CD4-positive, alpha-beta T cell (primary cell): ENCODE data around the gene ETNK2. TPM values are rescaled to one million over a fixed set of nuclear protein-coding genes. Genes with fewer than 3 reads are reported as not detected.
A peak's percentile ranks its signal among the peaks of the same experiment; 100 is the strongest.

Source experiments
- ATAC-seq: fragments of 200-7000 bp; cut with Tn5 transposase; one replicate; pipeline ENCODE4 v1.10.0; 2022; ENCODE audit warnings: mild to moderate bottlenecking; ENCODE audit not compliant: poor library complexity
- CTCF ChIA-PET: fragments of 350-600 bp; sonication (Branson Sonifier 250); formaldehyde crosslinking; loops from one replicate; lab custom pipeline; 2021; ENCODE audit warnings: antibody characterized with exemption, inconsistent platforms; lab: Charles Lee
- POLR2A ChIA-PET: fragments of 350-600 bp; sonication (Branson Sonifier 250); formaldehyde crosslinking; loops from one replicate; lab custom pipeline; 2021; ENCODE audit warnings: antibody characterized with exemption, inconsistent platforms; lab: Charles Lee
- DNase-seq, 14 experiments: peaks; one replicate each; pipeline ENCODE4 v3.0.0-alpha.2; 2013 to 2020; ENCODE audit warnings: mixed read lengths in 2 of 14
- H3K27ac ChIP-seq, 2 donors: one replicate each; pipeline versions ENCODE4 v1.5.1 to v1.7.0; 2013; ENCODE audit warnings: low read length in 2 of 2, low read depth in 1 of 2, mild to moderate bottlenecking in 1 of 2
- H3K27me3 ChIP-seq, 2 experiments: 1 replicate in 1 of 2; 2 replicates in 1 of 2; pipeline versions ENCODE4 v1.6.1 to v1.7.0; 2013; ENCODE audit warnings: low read length in 2 of 2, control low read depth in 1 of 2, mild to moderate bottlenecking in 1 of 2, moderate library complexity in 1 of 2; ENCODE audit not compliant: insufficient read depth in 2 of 2, control insufficient read depth in 1 of 2
- H3K36me3 ChIP-seq: one replicate; pipeline ENCODE4 v1.6.1; 2013; ENCODE audit warnings: low read length, control low read depth; ENCODE audit not compliant: insufficient read depth
- H3K4me1 ChIP-seq: one replicate; pipeline ENCODE4 v1.6.1; 2013; ENCODE audit warnings: low read length, control low read depth; ENCODE audit not compliant: insufficient read depth
- H3K4me3 ChIP-seq: one replicate; pipeline ENCODE4 v1.5.1; 2013; ENCODE audit warnings: mild to moderate bottlenecking, low read length, moderate library complexity
- H3K9me3 ChIP-seq, 2 experiments: 1 replicate in 1 of 2; 2 replicates in 1 of 2; pipeline versions ENCODE4 v1.6.1 to v1.7.0; 2013; ENCODE audit warnings: low read length in 2 of 2, mild to moderate bottlenecking in 2 of 2, control low read depth in 1 of 2, moderate library complexity in 1 of 2; ENCODE audit not compliant: control insufficient read depth in 1 of 2, insufficient read depth in 1 of 2
- H3K27ac Mint-ChIP-seq: one replicate; pipeline ENCODE4 v1.8.0; 2020; ENCODE audit warnings: mixed read lengths
- H3K27me3 Mint-ChIP-seq: one replicate; pipeline ENCODE4 v1.8.0; 2021; ENCODE audit warnings: mixed read lengths
- H3K36me3 Mint-ChIP-seq: one replicate; pipeline ENCODE4 v1.8.0; 2021; ENCODE audit warnings: low read depth, mixed read lengths
- H3K4me1 Mint-ChIP-seq: one replicate; pipeline ENCODE4 v1.8.0; 2021; ENCODE audit warnings: low read depth, mixed read lengths
- H3K4me3 Mint-ChIP-seq: one replicate; pipeline ENCODE4 v1.8.0; 2020; ENCODE audit warnings: mild to moderate bottlenecking, mixed read lengths
- H3K9me3 Mint-ChIP-seq: one replicate; pipeline ENCODE4 v1.8.0; 2020; ENCODE audit warnings: mixed read lengths
- intact Hi-C, 2 experiments: fragments of 100-400 bp; cut with DNase I in 1 of 2; cut with micrococcal nuclease in 1 of 2; formaldehyde crosslinking; loops; one replicate each; pipeline versions ENCODE4 v1.15.1 to v1.9.0; 2023 to 2025; cut with DNase I, micrococcal nuclease
- total RNA-seq, 174 experiments: library from RNA in 2 of 174; stranded (reverse) in 2 of 174; gene quantifications; one replicate each; pipeline ENCODE4 v1.2.3 and lab custom pipeline; 2021 to 2026
- TF ChIP-seq, protein P1 (sequence below): fragments of 200-600 bp; IDR thresholded peaks from one replicate; pipeline ENCODE4 v1.8.0; 2022; ENCODE audit warnings: antibody characterized with exemption, mild to moderate bottlenecking

The ETNK2 gene
- total RNA-seq, 2 experiments from 2014 or later: 11.7 to 12.9 TPM

DNA sequence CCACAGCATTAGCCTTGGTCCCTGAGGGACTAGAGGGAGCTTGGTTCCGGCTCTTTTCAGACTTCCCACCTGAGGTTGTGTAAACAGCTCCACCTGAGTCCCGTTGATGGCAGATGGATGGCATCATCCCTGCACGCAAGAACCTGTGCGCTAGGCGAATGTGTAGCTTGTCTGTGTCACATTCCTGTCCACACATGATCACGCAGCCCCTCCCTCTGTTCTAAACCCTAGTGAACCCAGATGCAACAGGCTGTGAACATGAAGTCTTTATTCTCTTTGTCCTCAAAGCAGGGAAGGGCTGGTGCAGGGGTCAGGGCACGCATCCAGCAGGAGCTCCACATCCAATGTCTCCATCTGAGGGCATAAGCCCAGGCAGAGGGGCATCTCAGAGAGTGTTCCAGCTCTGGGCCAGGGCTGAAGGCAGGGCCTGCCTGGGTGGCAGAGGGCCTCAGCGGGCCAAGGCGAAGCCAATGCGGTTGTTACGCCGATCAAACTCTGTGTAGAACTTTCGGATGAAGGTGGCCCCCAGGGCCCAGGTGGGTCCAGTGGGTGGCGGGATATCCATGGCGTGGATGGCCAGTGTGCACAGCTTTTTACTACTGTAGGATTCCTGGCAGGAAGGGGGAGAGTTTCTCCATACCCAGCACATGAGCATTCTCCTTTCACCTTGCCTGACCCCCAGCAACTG, 2.9 kb upstream of the ETNK2 start:
- Mint-ChIP-seq H3K4me3 (peak overlapping the region; percentile 56), H3K27ac (no peak overlapping the region), H3K4me1 (peaks cover 11% of the 10 kb centered on the region), H3K27me3 (peaks cover 11% of the 10 kb centered on the region), H3K9me3 (no peaks in the 10 kb centered on the region), H3K36me3 (no peaks in the 10 kb centered on the region)
- H3K36me3 ChIP-seq: no peaks in the 10 kb centered on the region
- H3K4me3 ChIP-seq: no peak overlapping the region
- peaks cover 18% of the 10 kb centered on the region for H3K4me1 ChIP-seq
- H3K27ac ChIP-seq: no peak overlapping the region
- no peak for ATAC-seq
- CTCF ChIA-PET: no interaction called here
- peak in 1 of 14 experiments; percentile 7 for DNase-seq
- POLR2A ChIA-PET: no interaction called here
- TF ChIP-seq, protein P1, sequence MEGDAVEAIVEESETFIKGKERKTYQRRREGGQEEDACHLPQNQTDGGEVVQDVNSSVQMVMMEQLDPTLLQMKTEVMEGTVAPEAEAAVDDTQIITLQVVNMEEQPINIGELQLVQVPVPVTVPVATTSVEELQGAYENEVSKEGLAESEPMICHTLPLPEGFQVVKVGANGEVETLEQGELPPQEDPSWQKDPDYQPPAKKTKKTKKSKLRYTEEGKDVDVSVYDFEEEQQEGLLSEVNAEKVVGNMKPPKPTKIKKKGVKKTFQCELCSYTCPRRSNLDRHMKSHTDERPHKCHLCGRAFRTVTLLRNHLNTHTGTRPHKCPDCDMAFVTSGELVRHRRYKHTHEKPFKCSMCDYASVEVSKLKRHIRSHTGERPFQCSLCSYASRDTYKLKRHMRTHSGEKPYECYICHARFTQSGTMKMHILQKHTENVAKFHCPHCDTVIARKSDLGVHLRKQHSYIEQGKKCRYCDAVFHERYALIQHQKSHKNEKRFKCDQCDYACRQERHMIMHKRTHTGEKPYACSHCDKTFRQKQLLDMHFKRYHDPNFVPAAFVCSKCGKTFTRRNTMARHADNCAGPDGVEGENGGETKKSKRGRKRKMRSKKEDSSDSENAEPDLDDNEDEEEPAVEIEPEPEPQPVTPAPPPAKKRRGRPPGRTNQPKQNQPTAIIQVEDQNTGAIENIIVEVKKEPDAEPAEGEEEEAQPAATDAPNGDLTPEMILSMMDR: no peak
- intact Hi-C loops: loop anchor here in 1 of 2 experiments (10.0 kb wide), 1 partner anchor 650 kb away; no protein-coding TSS in a partner anchor
- peaks cover 0 to 7% of the 10 kb centered on the region in 2 experiments for H3K27me3 ChIP-seq
- no peaks in the 10 kb centered on the region for H3K9me3 ChIP-seq

DNA sequence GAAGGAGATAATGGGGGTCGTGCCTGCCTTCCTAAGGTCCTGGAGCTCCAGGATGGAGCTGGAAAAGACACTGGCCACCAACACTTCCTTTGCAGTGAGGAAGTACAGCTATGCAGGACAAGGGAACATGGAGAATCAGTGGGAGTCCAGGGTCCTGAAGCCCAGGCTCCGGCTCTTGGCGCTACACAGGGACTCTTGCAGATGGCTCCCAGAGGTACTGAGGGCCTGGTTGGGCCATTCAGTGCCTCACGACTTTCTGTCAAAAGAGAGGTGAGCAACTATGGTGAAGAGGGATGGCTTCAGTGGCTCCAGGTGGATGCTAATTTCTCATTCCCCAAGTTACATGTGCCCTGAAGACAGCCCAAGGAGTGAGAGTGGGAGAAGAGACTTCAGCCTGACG, 1.8 kb upstream of the ETNK2 start:
- H3K27ac ChIP-seq: no peak overlapping the region
- no peak overlapping the region for H3K4me3 ChIP-seq
- Mint-ChIP-seq H3K4me1 (peaks cover 11% of the 10 kb centered on the region), H3K9me3 (no peaks in the 10 kb centered on the region), H3K36me3 (no peaks in the 10 kb centered on the region), H3K27ac (no peak overlapping the region), H3K27me3 (peaks cover 11% of the 10 kb centered on the region), H3K4me3 (peak overlapping the region; percentile 54)
- H3K9me3 ChIP-seq: no peaks in the 10 kb centered on the region
- no peak for ATAC-seq
- POLR2A ChIA-PET: no interaction called here
- intact Hi-C loops: loop anchor here in 1 of 2 experiments (10.0 kb wide), 1 partner anchor 651 kb away; no protein-coding TSS in a partner anchor
- TF ChIP-seq, protein P1: no peak
- H3K4me1 ChIP-seq: peaks cover 18% of the 10 kb centered on the region
- CTCF ChIA-PET: no interaction called here
- DNase-seq: peak in 1 of 14 experiments; percentile 8
- no peaks in the 10 kb centered on the region for H3K36me3 ChIP-seq
- peaks cover 0 to 7% of the 10 kb centered on the region in 2 experiments for H3K27me3 ChIP-seq

DNA sequence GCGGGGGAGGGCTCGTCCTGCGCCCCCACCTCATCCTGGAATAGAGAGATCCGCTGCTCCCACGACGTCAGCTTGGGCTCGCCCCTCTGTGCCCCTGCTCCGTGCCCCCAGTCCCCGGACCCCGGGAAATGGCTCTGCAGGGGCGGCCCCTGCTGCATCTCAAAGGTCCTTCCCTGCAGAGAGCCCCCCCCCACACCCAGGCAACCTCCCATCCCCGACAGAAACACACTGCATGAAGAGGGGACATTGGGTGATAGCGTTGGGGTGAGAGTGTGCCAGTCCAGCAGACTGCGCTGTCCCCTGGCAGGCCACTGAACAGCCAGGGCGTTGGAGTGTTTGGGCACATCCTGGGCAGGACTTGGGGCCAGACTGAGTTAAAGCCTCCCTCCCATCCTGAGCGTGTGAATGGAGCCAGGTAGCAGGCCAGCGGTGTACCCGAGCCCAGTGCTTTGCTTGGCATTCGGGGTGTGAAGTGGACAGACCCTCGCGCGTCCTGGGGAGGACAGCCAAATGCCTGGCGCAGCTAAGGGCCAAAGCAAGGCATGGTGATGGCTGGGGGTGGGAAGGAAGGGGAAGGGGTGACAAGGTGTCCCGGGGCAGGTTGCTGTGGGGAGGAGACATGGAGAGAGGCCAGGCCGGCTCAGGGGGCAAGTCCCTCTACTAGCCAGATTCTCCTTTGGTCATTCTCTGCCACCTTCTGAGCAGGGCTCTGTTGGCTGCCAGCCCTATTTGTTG, 633 bp upstream of the ETNK2 start:
- peaks cover 11% of the 10 kb centered on the region for H3K4me1 Mint-ChIP-seq
- peaks cover 18% of the 10 kb centered on the region for H3K4me1 ChIP-seq
- CTCF ChIA-PET: interaction anchor here (1.3 to 2.6 kb wide), 2 partner anchors 10 to 23 kb away, joined by 3 to 6 read pairs; no protein-coding TSS in a partner anchor
- peak overlapping the region; percentile 58 for H3K4me3 ChIP-seq
- no peak overlapping the region for H3K27ac ChIP-seq
- intact Hi-C loops: loop anchor here in 1 of 2 experiments (10.0 kb wide), 1 partner anchor 652 kb away; no protein-coding TSS in a partner anchor
- H3K36me3 Mint-ChIP-seq: no peaks in the 10 kb centered on the region
- H3K27me3 ChIP-seq: peaks cover 0 to 7% of the 10 kb centered on the region in 2 experiments
- H3K27ac Mint-ChIP-seq: peak overlapping the region; percentile 49
- POLR2A ChIA-PET: interaction anchor here (1.2 kb wide), 1 partner anchor 387 kb away, joined by 3 read pairs; the partner anchor contains the start of gene LAX1
- H3K27me3 Mint-ChIP-seq: peaks cover 8% of the 10 kb centered on the region
- H3K9me3 Mint-ChIP-seq: no peaks in the 10 kb centered on the region
- no peaks in the 10 kb centered on the region for H3K36me3 ChIP-seq
- ATAC-seq (peak; percentile 1), DNase-seq (peak in 1 of 14 experiments; percentile 10)
- TF ChIP-seq, protein P1: no peak
- H3K9me3 ChIP-seq: no peaks in the 10 kb centered on the region
- H3K4me3 Mint-ChIP-seq: peak overlapping the region; percentile 78
